ENCODE data around the gene ADIPOQ.
"Not testable (repeated sequence)": the region's sequence is repeated elsewhere in the genome, so short reads cannot be mapped to it uniquely, and the experiment has no call there.

The ADIPOQ gene

DNA sequence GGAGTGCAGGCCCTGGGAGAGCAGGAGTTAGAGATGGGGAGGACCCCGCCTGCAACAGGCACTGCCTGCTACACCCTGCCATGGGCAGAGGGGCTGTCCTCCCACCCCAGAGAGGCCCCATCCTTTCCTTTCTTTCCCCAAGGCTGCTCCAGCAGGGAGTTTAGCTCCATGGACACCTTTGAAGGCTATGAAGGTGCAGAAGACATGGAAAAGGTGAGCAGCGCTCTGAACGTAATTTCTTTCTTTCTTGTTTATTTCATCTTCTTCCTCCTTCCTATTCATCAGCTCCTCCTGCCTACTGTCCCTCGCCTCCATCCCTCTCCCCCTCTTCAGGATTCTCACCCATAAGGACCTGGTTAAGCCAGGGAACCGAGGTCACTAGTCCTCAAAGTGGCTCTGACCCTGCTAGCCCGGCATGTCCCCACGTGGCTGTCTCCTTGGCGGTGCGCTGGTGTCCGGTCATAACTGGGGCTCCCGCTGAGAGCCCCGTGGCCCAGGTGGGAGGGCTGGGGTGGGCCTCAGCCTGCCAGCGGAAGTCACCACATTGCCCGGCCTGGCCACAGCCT is 16.0 kb upstream of the ADIPOQ start:
- no peak for DNase-seq (ENCODE audit: extremely low read depth in 1 of 2, low read depth in 1 of 2)

GRCh38 chr3:186826976-186827857 is 15.3 kb upstream of the ADIPOQ start:
- peak; percentile 68 to 73 for DNase-seq (ENCODE audit: extremely low read depth in 1 of 2, low read depth in 1 of 2)

DNA sequence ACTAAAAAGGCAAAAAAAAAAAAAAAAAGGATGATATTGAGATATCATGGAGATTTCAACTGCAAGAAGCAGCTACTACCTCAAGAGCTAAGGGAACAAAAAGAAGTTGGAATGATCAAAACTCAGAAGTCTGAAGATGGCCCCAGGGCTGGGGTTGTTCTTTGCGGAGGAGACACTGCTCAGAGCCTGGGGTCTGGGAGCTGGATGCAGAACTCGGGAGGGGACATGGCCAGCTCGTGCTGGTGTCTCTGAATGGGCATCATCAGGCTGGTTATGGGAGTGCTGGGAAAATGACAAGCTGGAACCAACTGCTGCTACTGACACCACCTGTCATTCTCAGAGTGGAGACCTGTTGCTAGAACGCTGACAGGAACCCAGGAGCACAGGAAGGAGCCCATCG is 14.2 kb upstream of the ADIPOQ start:
- no peak for DNase-seq (ENCODE audit: extremely low read depth in 1 of 2, low read depth in 1 of 2)

GRCh38 chr3:186831798-186832197 is 10.7 kb upstream of the ADIPOQ start:
- no peak for DNase-seq (ENCODE audit: extremely low read depth in 1 of 2, low read depth in 1 of 2)

GRCh38 chr3:186832276-186832675 is 10.2 kb upstream of the ADIPOQ start:
- DNase-seq (ENCODE audit: extremely low read depth in 1 of 2, low read depth in 1 of 2) = no peak

DNA sequence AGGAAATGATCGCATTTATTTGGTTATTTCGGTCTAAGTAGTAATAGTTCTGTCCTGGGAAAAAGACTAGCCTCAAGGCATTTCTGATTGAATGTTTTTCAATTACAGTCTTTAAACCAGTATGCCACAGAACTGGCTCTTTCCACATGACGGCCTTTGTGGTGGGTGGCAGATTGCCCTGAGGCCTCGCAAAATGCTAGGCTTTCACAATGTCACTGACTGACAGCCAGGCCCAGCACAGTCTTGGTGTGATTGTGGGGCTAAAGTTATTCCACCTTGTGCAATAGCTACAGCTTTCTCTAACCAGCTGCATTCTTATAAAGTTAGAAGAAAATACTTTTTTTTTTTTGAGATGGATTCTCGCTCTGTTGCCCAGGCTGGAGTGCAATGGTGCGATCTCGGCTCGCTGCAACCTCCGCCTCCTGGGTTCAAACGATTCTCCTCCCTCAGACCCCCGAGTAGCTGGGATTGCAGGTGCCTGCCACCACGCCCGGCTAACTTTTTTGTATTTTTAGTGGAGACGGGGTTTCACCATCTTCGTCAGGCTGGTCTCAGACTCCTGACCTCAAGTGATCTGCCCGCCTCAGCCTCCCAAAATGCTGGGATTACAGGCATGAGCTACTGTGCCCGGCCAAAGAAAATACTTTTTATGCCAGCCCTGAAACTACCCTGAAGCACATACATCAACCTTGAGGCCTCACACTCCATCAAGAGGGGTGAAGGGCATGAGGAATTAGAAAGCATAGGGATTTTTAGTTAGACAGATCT is 2.5 kb upstream of the ADIPOQ start:
- DNase-seq (ENCODE audit: extremely low read depth in 1 of 2, low read depth in 1 of 2) = no peak

- DNase-seq (ENCODE audit: extremely low read depth in 1 of 2, low read depth in 1 of 2) = no peak
Measured at GRCh38 chr3:186841620-186842019, 890 bp upstream of the ADIPOQ start.

DNA sequence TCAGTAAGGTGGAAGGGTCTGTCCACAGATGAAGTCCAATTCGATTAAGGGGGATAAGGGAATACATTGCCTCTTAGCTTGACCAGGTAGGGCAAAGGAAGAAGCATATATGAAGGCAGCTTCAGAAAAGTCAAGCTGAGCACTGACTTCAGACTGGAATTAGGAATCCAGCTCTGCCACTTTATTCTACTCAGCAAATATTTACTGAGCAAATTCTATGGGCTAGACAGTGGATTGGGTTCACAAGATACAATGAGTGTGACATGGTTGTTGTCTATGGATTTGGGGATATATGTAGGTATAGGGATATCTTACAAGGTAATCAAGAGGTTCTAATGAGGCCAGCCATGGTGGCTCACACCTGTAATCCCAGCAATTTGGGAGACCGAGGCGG is 526 bp downstream of the ADIPOQ start:
- no peak for DNase-seq (ENCODE audit: extremely low read depth in 1 of 2, low read depth in 1 of 2)

DNA sequence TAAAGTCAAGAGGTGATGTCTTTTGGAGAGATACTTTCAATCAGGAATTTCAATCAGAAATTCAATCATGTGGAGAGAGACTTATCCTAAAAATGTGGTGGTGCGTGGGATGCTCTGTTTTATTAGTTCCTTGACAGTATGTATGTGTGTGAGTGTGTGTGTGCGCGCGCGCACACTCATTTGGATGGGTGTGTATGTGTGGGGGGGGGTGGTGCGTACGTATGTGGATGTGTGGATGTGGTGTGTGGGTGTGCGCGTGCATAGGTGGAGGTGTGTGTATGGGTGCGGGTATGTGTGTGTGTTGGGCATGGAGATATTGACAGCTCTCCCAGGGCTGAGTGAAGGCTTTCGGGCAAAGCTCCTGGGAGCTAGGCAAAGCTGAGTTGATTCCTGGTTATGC is 2.4 kb downstream of the ADIPOQ start:
- no peak for DNase-seq (ENCODE audit: extremely low read depth in 1 of 2, low read depth in 1 of 2)

DNA sequence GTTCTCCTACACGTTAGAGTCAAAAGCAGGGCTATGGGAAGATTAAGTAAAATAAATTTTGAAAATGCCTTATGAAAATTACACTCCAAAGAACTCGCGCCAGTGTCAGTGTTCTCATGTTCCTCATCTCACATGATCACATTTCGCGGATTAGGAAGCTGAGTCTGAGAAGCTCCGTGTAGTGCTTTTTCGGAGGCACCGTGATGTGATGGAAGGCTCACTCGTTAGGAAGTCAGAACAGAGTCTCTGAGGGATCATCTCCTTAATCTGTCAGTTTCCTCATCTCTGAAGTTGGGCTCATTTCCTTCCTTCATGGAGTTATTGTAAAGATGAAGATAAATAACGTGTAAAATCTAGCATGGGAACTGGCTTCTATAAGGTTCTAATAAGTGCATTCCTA is 3.2 kb downstream of the ADIPOQ start:
- DNase-seq (ENCODE audit: extremely low read depth in 1 of 2, low read depth in 1 of 2) = no peak

GRCh38 chr3:186847437-186847836 is 4.9 kb downstream of the ADIPOQ start:
- no peak for DNase-seq (ENCODE audit: extremely low read depth in 1 of 2, low read depth in 1 of 2)

GRCh38 chr3:186849374-186849975 is 7.0 kb downstream of the ADIPOQ start:
- no peak for DNase-seq (ENCODE audit: extremely low read depth in 1 of 2, low read depth in 1 of 2)

- DNase-seq (ENCODE audit: extremely low read depth in 1 of 2, low read depth in 1 of 2) = not testable (repeated sequence)
Measured at GRCh38 chr3:186851835-186852234, 9.3 kb downstream of the ADIPOQ start.

DNA sequence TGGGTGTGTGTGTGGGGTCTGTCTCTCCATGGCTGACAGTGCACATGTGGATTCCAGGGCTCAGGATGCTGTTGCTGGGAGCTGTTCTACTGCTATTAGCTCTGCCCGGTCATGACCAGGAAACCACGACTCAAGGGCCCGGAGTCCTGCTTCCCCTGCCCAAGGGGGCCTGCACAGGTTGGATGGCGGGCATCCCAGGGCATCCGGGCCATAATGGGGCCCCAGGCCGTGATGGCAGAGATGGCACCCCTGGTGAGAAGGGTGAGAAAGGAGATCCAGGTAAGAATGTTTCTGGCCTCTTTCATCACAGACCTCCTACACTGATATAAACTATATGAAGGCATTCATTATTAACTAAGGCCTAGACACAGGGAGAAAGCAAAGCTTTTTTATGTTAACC is 10.5 kb downstream of the ADIPOQ start:
- no peak for DNase-seq (ENCODE audit: extremely low read depth in 1 of 2, low read depth in 1 of 2)

- DNase-seq (ENCODE audit: extremely low read depth in 1 of 2, low read depth in 1 of 2) = no peak
Measured at GRCh38 chr3:186854146-186854545, 11.6 kb downstream of the ADIPOQ start.

- DNase-seq (ENCODE audit: extremely low read depth in 1 of 2, low read depth in 1 of 2) = no peak
Measured at GRCh38 chr3:186854954-186855353, 12.4 kb downstream of the ADIPOQ start.

GRCh38 chr3:186857743-186858142 is 15.2 kb downstream of the ADIPOQ start:
- DNase-seq (ENCODE audit: extremely low read depth in 1 of 2, low read depth in 1 of 2) = no peak

DNA sequence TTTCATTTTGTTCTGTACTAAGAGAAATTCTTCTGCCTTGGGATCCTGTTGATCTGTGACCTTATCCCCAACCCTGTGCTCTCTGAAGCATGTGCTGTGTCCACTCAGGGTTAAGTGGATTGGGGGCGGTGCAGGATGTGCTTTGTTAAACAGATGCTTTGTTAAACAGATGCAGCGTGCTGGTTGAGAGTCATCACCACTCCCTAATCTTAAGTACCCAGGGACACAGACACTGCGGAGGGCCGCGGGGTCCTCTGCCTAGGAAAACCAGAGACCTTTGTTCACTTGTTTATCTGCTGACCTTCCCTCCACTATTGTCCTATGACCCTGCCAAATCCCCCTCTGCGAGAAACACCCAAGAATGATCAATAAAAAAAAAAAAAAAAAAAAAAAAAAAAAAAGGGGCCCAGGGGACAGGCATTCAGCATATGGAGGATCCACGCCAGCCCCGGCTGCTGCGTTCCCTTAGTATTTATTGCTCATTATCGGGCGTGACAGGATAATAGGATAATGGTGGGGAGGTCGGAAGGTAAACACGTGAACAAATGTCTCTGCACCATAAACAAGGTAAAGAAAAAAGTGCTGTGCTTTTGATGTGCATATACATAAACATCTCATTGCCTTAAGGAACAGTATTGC is 22.8 kb downstream of the ADIPOQ start:
- DNase-seq (ENCODE audit: extremely low read depth in 1 of 2, low read depth in 1 of 2) = not testable (repeated sequence)

DNA sequence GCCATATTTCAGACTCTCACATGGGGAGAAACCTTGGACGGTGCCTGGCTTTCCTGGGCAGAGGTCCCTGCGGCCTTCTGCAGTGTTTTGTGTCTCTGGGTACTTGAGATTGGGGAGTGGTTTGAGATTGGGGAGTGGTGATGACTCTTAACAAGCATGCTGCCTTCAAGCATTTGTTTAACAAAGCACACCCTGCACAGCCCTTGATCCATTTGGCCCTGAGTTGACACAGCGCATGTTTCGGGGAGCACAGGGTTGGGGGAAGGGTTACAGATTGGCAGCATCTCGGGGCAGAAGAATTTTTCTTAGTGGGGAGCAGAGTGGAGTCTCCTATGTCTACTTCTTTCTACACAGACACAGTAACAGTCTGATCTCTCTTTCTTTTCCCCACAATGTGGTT is 23.6 kb downstream of the ADIPOQ start:
- not testable (repeated sequence) for DNase-seq (ENCODE audit: extremely low read depth in 1 of 2, low read depth in 1 of 2)

DNA sequence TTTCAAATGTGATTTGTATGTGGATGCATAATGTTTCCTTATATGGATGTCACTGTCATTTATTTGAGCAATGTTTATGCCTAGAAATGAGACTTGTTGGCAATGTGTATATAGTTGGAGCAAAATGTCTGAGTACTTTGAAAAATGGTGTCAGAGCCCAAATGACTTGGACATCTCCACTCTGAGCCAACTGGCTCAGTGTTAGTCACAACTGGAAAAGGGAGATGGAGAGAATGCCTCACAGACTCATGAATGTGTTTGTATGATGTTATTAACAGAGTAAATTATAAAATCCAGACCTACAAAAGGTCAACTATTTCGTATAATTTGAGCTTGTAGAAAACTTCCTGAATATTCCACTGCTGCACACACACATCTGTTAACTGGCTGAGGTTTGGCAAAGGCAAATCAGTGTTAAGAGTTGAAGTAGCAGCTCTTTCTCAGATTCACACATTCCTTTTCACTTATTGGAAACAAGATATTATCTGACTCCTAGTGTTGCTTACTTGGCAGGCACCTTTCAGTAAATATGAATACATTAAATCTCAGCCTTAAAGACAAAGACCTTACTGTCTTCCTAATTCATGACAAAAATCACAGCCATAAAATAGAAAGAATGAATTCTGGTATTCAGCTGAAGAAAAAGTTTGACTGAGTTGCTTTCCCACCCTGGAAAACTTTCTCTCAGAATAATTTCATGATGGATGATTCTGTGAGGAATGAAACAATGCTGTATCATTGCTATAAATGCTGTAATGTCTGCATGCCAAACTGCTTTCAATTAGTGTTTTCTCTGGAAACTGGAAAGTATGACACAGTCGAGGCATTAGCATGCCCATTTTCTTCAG is 27.0 kb downstream of the ADIPOQ start:
- no peak for DNase-seq (ENCODE audit: extremely low read depth in 1 of 2, low read depth in 1 of 2)

Data from stimulated activated CD8-positive, alpha-beta memory T cell treated with anti-CD3 and anti-CD28 coated beads, Interleukin-7, amount 100 ng/mL, for 48 hours (primary cell).